DMS153 treated with DMSO at 0.1 percent for 48 hours (cell line): ENCODE measurements around the gene SYS1.

Experiments
- DNase-seq: peaks from one replicate; lab custom pipeline; 2025; ENCODE audit not compliant: unreplicated experiment; lab: John Stamatoyannopoulos, UW

SYS1 gene

DNA sequence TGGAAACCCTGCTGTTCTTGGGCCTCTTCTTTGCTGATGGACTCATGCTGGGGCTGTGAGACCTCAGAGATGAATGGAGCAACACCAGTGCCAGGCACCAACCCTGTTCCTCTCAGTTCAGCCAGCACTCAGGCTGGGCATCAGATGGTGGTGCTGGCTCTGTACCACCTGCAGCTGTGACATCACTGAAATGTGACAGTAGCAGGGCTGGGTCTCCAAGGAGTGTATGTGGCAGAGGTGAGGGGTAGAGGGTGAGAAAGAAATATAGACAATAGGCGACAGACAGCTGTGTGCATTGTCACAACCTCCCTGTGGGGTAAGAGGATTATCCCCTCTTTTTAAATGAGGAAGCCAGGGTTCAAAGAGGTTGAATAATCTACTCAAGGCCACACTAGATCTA lies 15.2 kb downstream of the SYS1 start, which contains the start of gene TP53TG5:
TSS of gene TP53TG5 (minus strand) at position 135 of the 400 bp plus-strand sequence. CDS start at position 46, 89 bp downstream.
- no peak for DNase-seq

DNA sequence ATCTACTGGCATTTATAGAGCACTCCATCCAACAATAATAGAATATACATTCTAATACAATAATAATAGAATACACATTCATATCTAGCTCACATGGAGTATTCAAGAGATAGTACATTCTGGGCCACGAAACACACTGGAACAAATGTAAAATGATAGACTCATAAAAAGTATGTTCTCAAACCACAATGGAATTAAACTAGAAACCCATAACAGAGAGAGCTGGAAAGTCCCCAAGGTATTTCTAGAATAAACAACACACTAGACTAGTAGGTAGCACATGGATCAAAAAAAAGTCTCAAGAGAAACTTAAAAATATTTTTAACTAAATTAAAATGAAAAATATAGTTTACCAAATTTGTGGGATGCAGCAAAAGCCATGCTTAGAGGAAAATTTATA lies 24.3 kb downstream of the SYS1 start:
- DNase-seq = no peak

DNA sequence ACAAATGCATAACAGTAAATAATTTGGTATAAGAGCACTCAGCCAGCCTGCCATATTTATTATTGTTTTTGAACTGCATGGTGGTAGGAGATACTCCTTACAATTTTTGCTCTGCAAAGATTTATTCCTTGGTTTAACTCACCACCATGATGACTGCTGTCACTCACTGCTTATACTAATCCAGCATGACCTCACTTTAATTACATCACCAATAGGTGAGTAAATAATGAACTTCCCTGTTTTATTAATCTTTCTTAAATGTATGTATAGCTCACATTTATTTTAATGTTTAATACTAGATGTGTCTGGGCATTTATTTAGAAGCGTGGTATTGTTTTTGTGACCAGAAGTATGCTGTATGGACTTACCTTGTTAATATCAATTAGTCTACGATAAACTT lies 28.0 kb downstream of the SYS1 start:
- DNase-seq = no peak

DNA sequence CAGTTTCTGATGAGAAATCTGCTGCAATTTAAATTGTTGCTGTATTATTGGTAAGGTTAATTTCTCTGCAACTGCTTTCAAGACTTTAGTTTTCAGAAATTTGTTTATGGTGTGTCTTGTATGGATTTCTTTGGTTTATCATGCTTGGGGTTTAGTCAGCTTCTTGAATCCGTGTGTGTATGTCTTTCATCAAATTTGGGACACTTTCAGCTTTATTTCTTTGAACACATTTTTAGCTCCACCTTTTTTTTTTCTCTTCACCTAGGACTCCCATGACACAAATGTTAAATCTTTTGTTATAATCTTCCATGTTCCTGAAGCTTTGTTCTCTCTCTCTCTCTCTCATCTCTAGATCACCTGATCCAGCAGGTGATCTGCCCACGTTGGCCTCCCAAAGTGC lies 28.6 kb downstream of the SYS1 start:
- DNase-seq = no peak

DNA sequence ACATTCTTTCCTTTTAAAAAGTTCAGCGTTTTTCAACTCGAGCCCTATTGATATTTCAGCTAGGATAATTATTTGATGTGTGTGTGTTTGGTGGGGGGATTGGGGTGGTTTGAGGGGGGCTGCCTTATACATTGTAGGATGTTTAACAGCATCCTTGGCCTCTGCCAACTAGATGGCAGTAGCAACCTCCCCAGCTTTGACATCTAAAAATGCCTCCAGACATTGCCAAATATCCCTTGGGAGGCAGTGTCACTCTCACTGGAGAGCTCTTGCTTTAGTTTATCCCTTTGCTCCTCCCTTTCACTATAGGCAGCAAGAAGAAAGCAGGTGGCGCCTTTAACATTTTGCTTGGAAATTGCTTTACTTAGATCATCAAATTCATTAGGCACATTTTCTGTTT lies 29.8 kb downstream of the SYS1 start:
- peak; percentile 26 for DNase-seq

DNA sequence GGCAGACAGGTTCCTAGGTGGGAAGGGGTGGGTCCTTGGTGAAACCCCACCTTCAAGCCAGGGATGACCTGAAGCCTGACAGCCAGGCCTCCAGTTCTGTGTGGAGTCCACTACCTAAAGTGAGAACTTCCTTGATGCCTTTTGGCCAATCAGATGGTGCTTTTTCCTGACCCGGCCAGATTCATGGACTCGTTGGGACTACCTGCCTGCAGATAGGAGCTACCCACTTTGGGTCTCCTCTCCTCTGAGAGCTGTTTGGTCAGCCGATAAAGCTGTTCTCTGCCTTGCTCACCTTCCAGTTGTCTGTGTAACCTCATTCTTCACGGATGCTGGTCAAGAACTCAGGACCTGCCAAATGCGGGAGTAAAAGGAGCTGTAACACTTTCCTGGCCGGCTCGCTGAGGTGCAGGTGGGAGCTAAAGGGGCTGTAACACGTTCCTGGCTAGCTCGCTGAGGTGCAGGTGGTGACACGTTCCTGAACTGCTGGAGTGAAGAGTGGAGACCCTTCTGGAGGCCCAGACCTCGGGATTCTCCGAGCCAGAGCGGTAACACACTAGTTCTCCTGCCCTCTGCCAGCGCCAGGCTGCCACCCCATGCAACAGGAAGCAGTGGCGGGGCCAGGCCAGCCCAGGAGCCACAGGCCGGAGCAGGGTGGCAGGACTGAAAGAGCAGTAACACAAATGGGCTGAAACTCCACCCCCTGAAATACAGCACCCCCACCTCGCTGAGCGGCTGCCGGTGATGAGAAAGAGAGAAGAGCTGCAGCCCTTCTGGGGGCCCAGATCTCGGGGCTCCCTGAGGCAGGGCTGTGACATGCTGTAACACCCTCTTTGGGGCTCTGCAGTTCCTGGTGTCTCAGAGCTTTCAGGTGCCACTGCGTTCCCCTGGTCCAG lies 31.5 kb downstream of the SYS1 start:
- no peak for DNase-seq

DNA sequence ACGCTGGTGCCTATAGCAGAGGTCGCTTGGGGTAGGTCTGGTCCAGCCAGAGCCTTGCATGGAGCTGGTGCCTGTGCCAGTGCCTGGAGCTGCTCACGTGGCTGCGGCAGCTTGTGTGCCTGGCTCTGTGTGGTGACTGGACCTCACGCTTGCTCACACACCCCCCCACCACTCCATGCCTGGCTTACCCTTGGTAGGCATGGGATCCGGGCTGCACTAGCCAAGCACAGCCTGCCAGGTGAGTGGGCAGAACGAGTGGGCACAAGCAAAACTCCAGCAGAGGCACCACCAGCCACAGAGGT lies 32.1 kb downstream of the SYS1 start:
- no peak for DNase-seq

DNA sequence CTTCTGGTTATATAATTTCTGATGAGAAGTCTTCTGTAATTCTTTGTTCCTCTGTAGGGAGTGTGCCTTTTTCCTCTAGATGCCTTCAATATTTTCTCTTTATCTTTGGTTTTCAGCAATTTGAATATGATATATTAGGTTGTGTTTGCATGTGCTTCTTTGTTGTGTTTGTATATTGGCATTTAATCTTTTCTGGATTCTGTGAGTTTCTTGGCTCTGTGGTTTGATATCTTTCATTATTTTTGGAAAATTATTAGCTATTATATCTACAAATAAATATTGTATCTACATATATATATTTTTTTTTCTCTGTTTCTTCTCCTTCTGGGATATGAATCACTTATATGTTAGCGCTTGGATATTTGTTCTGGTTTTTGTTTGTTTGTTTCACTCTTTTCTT lies 36.1 kb downstream of the SYS1 start:
- no peak for DNase-seq

DNA sequence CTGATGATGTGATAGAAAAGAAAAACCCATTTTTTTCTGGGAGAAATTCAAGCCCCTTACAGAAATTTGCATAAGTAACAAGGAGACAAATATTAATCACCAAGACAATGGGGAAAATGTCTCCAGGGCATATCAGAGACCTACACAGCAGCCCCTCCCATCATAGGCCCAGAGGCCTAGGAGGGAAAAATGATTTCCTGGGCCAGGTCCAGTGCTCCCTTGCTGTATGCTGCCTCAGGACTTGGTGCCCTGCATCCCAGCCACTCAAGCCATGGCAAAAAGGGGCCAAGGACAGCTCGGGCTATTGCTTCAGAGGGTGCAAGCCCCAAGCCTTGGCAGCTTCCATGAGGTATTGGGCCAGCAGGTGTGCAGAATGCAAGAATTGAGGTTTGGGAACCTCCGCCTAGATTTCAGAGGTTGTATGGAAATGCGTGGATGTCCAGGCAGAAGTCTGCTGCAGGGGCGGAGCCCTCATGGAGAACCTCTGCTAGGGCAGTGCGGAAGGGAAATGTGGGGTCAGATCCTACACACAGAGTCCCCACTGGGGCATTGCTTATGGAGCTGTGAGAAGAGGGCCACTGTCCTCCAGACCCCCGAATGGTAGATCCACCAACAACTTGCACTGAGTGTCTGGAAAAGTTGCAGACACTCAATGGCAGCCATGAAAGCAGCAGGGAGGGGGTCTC lies 37.5 kb downstream of the SYS1 start:
- no peak for DNase-seq

DNA sequence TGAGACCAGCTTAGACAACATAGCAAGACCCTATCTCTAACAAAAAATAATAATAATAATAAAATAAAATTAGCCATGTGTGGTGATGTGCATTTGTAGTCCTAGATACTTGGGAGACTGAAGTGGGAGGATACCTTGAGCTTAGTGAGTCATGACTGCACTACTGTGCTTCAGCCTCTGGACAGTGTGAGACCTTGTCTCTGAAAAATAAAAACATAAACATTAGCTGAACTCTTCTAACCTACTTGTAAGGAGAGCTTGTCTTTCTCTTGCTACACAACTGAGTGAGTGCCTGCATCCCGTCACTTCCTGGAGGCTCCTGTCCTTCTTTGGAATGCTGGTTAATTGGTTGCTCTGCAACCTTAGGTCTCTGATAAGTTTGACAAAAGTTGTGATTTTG lies 40.0 kb downstream of the SYS1 start:
- DNase-seq = no peak

DNA sequence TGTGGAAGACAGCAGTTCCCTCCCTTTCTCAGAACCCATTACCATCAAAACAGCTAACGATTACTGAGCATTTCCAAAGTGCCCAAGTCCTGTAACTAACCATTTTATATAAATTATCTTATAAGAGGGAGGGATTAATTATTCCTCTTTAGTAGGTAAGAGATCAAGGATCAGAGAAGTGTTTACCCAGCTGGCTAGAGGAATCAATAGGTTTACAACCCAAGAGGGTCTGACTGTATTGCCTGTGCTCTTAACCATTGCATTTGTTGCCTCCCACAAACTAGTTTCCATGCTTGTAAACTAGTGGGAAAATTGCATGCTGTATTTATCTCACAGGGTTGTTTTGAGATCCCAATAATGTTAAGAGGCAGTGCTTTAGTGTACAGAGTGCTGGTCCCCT lies 41.5 kb downstream of the SYS1 start:
- peak; percentile 73 for DNase-seq

DNA sequence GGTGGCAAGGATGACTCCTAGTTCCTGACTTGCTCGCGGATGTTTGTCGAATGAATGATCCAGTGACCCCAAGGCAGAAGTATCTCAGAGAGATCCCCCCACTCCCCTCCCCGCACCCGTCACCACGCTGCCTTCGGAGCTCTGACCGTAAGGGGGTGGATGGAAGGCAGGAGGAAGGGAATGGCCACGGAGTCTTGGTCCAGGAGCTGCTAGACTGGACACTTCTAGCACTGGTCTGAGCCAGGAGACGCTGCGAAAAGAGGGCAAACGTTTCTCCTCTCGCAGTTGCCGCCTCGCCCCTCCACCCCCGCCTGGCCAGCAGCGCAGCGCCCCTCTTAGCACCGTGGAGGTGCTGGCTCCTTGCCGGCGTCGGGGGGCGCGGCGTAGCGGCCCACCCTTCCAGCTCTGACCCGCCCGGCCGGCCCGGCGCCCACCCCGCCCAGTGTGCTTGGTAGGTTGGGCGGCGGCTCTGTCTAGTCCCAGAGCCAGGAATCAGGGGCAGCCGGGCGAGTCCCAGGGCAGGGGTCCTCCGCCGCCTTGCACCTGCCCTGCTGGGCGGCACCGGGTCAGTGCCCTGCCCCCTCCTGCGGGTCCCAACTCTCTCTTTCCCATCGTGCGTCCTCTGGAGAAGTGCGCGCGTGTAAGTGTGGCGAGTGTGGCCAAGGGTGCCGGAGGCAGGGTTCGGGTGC lies 42.8 kb downstream of the SYS1 start:
- DNase-seq = no peak

DNA sequence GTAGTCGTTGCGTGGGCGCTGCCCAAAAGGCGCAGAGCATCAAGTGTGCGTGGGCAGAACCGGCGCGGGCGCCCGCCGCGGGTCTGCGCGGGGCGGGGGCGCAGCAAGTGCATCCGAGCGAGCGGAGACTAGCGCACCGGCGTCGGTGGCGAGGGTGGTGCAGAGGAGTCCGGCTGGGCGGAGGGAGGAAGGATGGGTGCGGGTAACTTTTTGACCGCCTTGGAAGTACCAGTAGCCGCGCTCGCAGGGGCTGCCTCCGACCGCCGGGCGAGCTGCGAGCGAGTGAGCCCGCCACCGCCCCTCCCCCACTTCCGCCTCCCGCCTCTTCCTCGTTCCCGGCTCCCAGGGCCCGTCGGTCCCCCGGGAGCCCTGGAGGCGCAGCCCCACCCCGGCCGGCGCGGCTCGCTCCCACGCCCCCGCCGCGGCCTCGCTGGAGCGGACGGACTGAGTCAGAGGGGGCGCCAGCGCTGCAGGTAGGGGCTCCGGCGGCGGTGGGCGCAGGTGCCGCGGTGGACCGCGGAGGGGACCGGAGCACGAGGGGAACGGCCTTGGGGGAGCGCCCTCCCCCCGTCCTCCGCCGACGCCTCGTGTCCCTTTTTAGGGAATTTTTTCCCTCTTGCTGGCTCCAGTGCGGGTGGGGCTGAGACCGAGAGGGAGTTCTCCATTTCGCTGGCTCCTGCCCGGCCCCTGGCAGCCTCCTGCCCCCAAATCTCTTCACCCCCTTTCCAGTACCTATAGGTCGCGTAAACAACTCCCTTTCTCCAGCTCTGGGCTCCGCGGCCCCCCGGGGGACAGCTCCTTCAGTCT lies 43.5 kb downstream of the SYS1 start:
- peak; percentile 36 for DNase-seq

DNA sequence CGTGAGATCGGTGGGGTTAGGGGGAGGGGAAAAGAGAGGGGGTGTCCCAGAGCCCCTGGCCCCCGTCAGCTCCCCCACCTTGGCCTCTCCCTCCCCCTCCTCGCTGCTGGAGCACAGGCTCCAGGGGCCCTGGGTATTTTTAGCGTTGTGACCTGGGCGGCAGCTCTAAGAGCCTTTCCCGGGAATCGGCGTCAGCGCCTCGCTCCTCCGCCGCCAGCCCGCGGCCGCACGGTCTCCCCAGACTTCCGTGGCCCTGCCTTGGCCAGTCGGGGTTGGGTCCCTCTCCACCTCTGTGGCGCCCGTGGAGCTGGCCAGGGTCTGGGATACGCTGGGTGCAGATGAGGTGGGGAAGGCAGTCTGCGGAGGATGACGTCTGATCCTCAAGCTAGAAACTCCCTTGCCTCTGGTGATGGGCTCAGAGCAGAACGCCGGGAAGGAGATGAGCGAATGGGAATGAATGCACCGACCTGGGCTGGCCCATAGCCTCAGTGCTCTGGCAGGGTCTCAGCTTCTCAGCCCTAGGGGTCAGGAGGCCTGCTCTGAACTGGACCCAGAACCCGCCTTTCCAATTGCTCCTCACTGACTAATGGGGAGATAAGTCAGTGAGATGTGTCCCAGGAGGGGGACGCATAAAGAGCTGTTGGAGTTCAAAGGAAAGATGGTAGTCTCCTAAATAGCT lies 44.2 kb downstream of the SYS1 start:
- DNase-seq = peak; percentile 40

DNA sequence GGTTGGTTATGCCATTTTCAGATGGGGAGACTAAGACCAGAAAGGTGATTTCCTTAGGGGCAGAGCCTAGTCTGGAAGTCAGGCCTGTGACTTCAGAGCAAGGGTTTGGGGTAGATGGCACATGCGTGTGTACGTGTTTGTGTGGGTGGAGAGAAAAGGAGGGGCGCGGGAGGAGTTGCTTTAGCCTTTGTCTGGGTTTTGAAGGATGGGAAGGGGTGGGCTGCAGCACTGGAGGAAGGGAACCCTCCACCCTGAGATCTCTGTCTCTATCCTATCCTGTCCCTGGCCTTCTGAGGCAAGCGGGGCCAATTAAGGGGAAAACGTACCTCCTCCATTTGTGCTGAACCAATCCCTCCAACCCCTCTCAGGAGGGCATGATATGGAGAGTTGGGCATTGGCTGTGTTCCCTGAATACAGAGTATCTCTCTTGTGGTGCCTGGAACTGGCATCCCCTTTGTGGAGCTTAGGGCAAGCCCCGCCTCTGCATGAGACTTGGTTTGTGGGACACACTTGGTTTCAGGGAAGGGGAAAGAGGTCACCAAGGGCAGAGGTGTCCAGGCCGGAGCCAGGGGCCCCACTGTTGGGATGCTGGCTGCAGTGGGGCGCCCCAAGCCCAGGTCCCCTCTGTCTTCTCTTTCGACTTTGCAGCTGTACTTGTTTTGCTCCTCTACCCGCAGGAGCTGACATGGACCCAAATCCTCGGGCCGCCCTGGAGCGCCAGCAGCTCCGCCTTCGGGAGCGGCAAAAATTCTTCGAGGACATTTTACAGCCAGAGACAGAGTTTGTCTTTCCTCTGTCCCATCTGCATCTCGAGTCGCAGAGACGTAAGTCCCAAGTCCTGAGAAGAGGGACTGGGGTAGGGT lies 45.1 kb downstream of the SYS1 start, which contains the start of gene DBNDD2:
TSS of gene DBNDD2 (plus strand) at position 507 of the 863 bp plus-strand sequence. CDS start at position 686, 179 bp downstream.
- no peak for DNase-seq

DNA sequence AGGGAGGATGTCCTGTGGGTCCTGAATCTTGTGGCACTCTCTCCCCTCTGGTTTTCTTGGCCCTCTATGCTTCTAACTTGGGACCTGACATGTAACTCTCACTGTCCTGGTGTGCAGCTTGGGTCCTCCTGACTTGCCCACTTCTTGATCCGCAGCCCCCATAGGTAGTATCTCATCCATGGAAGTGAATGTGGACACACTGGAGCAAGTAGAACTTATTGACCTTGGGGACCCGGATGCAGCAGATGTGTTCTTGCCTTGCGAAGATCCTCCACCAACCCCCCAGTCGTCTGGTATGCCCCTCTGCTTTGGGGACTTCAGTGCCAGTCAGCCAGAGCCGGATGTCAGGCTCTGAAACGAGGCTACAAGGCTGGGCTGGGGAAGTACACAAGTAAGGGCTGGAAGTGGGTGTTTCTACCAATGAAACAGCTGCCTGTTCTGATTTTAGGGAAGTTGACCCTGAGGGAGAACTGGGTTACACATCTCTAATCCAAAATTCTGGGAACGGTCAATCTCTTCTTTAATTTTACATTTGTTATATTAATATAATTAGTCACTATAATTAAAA lies 45.8 kb downstream of the SYS1 start:
- DNase-seq = no peak

DNA sequence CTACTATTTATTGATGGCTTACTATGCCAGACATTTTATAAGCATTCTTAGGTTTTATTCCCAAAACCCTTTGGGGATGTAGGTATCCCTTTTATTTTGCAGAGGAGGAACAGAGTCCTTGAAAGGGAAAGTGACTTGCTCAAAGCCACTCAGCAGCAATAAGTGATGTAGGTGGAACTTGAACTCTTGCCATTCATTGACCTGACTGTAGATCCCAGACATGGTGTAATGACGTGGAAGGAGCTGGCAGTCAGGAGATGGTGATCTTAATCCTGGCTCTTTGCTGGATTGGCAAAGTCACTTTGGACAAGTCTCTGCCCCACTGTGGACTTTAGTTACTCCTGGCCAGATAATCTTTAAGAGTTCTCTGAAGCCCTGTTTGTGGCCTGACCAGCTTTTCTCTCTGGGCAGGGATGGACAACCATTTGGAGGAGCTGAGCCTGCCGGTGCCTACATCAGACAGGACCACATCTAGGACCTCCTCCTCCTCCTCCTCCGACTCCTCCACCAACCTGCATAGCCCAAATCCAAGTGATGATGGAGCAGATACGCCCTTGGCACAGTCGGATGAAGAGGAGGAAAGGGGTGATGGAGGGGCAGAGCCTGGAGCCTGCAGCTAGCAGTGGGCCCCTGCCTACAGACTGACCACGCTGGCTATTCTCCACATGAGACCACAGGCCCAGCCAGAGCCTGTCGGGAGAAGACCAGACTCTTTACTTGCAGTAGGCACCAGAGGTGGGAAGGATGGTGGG lies 46.7 kb downstream of the SYS1 start:
- DNase-seq = no peak

DNA sequence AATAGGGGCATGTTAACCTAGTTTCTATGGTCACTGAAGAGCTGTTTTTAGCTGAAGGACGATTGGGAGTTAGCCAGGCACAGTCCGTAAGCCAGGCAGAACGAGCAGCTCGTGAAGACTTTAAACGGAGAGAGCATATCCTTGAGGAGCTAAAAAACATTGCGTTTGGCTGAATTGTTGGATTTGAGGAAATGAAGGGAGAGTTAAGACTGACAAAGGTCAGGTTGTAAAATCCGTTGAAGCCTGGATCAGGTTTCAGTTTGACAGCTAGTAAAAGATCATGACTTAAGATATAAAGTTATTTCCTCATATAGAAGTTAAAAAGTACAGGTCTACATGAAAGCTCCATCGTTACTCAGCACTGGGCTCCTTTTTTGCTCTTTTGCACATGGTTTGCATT lies 47.9 kb downstream of the SYS1 start:
- no peak for DNase-seq
